ENCODE measurements around the gene DKC1. TPM values are rescaled to one million over a fixed set of nuclear protein-coding genes. Genes with fewer than 3 reads are reported as not detected.

The DKC1 gene
- total and polyA plus RNA-seq, 8 donors: 5.8 to 113 (median 26.1) TPM

DNA sequence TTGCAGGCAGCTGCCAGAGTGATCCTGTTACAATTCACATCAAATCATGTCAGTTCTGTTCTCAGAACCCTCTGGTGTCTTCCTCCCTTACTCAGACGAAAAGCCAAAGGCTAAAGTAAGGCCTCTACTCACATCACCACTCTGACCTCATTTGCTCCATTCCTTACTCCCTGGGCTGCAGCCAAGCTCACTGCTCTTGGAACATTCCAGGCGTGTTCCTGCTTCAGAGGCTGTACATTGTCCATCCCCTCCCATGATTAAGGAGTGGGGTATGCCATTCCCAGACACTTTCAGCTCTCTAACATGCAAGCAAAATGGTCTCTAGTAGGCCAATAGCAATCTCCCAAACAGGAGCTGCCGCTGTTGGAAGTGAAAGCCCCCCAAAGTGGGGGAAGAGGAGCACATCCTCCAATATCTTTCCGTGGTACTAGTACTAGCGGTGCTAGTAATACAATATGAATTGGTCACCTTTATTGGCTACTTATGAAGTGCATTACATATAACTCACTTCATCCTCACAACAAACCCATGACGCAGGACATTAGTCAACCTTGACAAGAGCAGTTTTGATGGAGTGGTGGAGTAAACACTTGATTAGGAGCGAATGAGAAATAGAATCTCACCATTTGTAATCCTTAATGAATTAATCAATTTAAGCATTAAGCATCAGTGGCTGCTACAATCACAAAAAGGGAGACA, 26.8 kb upstream of the DKC1 start:
- H3K4me3 ChIP-seq: no peak overlapping the region
- 57 to 71% (median 68%) methylated on average over 6 to 7 of the region's 7 CpGs for WGBS, 5 donors
- peak in 1 of 2 donors; percentile 65 for DNase-seq

DNA sequence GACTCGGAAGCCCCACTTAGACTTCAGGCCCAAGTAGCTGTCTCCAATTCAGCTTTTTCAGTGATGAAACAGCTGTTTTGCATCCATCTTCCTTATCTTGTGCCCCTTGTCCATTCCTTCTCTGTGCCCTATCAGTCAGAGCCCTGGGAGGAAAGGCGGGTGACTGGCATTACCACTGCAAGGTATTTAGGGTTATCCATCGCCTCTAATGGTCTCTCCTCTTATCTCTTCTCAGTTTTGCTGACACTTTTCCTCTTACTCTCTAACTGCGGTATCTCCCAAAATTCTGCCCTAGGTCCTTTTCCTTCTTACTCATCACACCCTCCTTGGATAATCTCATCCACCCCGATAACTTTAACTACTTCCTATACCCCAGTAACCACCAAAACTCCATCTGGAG, 25.5 kb upstream of the DKC1 start:
- no peak for TF ChIP-seq POLR2A (IDR thresholded peaks at IDR 0.05)
- TF ChIP-seq, protein P1, sequence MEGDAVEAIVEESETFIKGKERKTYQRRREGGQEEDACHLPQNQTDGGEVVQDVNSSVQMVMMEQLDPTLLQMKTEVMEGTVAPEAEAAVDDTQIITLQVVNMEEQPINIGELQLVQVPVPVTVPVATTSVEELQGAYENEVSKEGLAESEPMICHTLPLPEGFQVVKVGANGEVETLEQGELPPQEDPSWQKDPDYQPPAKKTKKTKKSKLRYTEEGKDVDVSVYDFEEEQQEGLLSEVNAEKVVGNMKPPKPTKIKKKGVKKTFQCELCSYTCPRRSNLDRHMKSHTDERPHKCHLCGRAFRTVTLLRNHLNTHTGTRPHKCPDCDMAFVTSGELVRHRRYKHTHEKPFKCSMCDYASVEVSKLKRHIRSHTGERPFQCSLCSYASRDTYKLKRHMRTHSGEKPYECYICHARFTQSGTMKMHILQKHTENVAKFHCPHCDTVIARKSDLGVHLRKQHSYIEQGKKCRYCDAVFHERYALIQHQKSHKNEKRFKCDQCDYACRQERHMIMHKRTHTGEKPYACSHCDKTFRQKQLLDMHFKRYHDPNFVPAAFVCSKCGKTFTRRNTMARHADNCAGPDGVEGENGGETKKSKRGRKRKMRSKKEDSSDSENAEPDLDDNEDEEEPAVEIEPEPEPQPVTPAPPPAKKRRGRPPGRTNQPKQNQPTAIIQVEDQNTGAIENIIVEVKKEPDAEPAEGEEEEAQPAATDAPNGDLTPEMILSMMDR (IDR thresholded peaks at IDR 0.05): no peak
- TF ChIP-seq POLR2AphosphoS5 (IDR thresholded peaks at IDR 0.05): no peak
- TF ChIP-seq EP300 (IDR thresholded peaks at IDR 0.05): no peak
- H3K9me3 ChIP-seq: no peaks in the 10 kb centered on the region
- no peak for DNase-seq
- peak overlapping the region in 4 of 5 donors; percentile 76 to 86 (median 82) for H3K27ac ChIP-seq
- no peak overlapping the region for H3K4me3 ChIP-seq
- intact Hi-C loops (cut with DNase I; ENCODE audit: low total_unique reads): no loop called here
- peaks cover 3 to 50% (median 23%) of the 10 kb centered on the region in 4 donors for H3K4me1 ChIP-seq
- peaks cover 0 to 4% (median 0%) of the 10 kb centered on the region in 3 donors for H3K27me3 ChIP-seq
- H3K36me3 ChIP-seq: no peaks in the 10 kb centered on the region
- 78 to 87% (median 83%) methylated on average over 5 of the region's 5 CpGs for WGBS, 5 donors

More for the DNA sequence above, 26.8 kb upstream of the DKC1 start:
- H3K27me3 ChIP-seq: peaks cover 0 to 3% (median 0%) of the 10 kb centered on the region in 3 donors
- intact Hi-C loops (cut with DNase I; ENCODE audit: low total_unique reads): no loop called here
- no peaks in the 10 kb centered on the region for H3K36me3 ChIP-seq
- H3K4me1 ChIP-seq: peaks cover 3 to 63% (median 31%) of the 10 kb centered on the region in 4 donors
- H3K27ac ChIP-seq: peak overlapping the region; percentile 37 to 86 (median 80)
- H3K9me3 ChIP-seq: no peaks in the 10 kb centered on the region
- TF ChIP-seq POLR2A (IDR thresholded peaks at IDR 0.05) (no peak), POLR2AphosphoS5 (IDR thresholded peaks at IDR 0.05) (peak in 2 of 3 donors; percentile 32 to 77)

DNA sequence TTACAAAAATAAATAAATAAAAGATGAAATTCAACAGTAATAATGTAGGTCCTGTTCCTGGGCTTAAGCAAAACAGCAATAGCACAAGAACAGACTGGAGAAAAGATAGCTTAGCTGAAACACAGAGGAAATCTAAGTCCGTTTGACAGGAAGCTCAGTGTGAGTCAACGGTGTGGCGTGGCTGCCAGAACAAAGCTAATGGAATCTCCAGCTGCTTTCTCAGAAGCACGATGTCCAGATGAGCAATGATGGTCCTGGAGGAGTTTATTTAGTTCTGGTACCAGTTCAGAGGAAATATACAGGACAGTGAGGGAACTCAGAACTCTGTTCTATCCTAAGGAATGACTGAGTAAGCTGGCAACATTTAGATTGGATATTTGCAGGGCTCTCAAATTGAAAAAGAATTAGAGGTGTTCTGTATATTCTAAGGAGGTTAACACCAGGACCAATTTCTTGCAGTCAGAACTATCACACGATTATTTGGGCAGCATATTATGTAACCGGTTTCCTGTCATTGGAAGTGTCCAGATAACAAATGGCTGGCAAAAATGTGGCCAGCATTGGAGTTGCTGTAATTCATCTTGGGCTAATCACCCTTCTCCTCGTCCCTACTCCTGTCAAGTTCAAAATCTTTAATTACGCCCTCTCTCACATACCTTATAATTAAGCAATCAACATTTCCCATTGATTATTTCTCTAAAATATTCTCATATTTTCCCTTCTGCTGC, 24.5 kb upstream of the DKC1 start:
- Histone ChIP-seq H3K27ac (peak overlapping the region in 4 of 5 donors; percentile 76 to 86 (median 82)), H3K36me3 (no peaks in the 10 kb centered on the region), H3K4me3 (no peak overlapping the region), H3K4me1 (peaks cover 3 to 39% (median 17%) of the 10 kb centered on the region in 4 donors), H3K9me3 (no peaks in the 10 kb centered on the region), H3K27me3 (peaks cover 0 to 4% (median 0%) of the 10 kb centered on the region in 3 donors)
- WGBS, 5 donors: 21 to 49% (median 42%) methylated on average over 8 of the region's 8 CpGs
- TF ChIP-seq EP300 (IDR thresholded peaks at IDR 0.05) (no peak), POLR2AphosphoS5 (IDR thresholded peaks at IDR 0.05) (peak; percentile 29 to 67 (median 38))
- TF ChIP-seq, protein P1 (IDR thresholded peaks at IDR 0.05): no peak
- intact Hi-C loops (cut with DNase I; ENCODE audit: low total_unique reads): no loop called here
- DNase-seq: peak in 1 of 2 donors; percentile 71

DNA sequence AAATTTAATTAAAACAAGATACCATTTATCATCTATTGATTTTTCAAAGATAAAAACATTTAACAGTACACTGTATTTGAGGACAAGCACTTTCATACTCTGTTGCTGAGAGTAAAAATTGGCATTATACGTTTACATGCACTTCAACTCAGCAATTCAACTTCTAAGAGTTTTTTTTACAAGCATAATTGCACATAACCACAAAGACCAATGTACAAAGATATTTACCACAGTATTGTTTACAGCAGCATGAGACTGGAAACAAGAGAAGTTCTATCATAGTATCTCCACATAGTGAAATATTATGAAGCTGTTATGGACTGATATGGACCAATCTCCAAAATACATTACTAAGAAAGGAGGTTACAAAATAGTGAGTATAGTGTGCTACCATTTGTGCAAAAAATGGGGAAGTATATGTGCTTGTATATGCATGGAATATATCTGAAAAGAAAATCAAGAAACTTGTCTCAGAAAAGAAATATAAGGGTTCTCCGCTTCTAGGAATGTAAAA, 22.7 kb upstream of the DKC1 start:
- no peaks in the 10 kb centered on the region for H3K9me3 ChIP-seq
- intact Hi-C loops (cut with DNase I; ENCODE audit: low total_unique reads): no loop called here
- no peak for TF ChIP-seq POLR2A (IDR thresholded peaks at IDR 0.05)
- TF ChIP-seq POLR2AphosphoS5 (IDR thresholded peaks at IDR 0.05): no peak
- TF ChIP-seq, protein P1 (IDR thresholded peaks at IDR 0.05): no peak
- TF ChIP-seq EP300 (IDR thresholded peaks at IDR 0.05): no peak
- peaks cover 3 to 24% (median 9%) of the 10 kb centered on the region in 4 donors for H3K4me1 ChIP-seq
- DNase-seq: no peak
- H3K27ac ChIP-seq: no peak overlapping the region
- H3K4me3 ChIP-seq: no peak overlapping the region
- 67 to 70% (median 69%) methylated on average over 2 of the region's 2 CpGs for WGBS, 5 donors
- no peaks in the 10 kb centered on the region for H3K36me3 ChIP-seq
- H3K27me3 ChIP-seq: peaks cover 0 to 4% (median 0%) of the 10 kb centered on the region in 3 donors
